Measurements from ENCODE around the gene C1QB.
"Not testable (repeated sequence)": the region's sequence is repeated elsewhere in the genome, so short reads cannot be mapped to it uniquely, and the experiment has no call there.

- TF ChIP-seq YY1 (IDR thresholded peaks at IDR 0.05; ENCODE audit: low read depth, low read length); POLR2AphosphoS5 (IDR thresholded peaks at IDR 0.05; ENCODE audit: low read depth, low read length); CTCF (IDR thresholded peaks at IDR 0.05; ENCODE audit: control extremely low read depth in 1 of 3, insufficient read depth in 1 of 3, low read depth in 1 of 3, low read length in 3 of 3); USF2 (IDR thresholded peaks at IDR 0.05; ENCODE audit: low read length); SUZ12 (IDR thresholded peaks at IDR 0.05; ENCODE audit: low read length); CHD7 (IDR thresholded peaks at IDR 0.05; ENCODE audit: insufficient replicate concordance, low read length); CBX5 (IDR thresholded peaks at IDR 0.05; ENCODE audit: low read depth, low read length); EP300 (IDR thresholded peaks at IDR 0.05; ENCODE audit: borderline replicate concordance in 1 of 2, low read depth in 2 of 2, low read length in 2 of 2); JUN (IDR thresholded peaks at IDR 0.05; ENCODE audit: low read depth, low read length): not testable (repeated sequence)
Measured at GRCh38 chr1:22668840-22669239, 15.8 kb downstream of the C1QB start.
